T47D (cell line): Measurements from ENCODE around the gene ECEL1.
"Not testable (repeated sequence)": the region's sequence is repeated elsewhere in the genome, so short reads cannot be mapped to it uniquely, and the experiment has no call there.

Source experiments
- DNase-seq, 2 experiments: peaks; one replicate each; pipeline versions ENCODE4 v3.0.0 to v3.0.0-alpha.2; 2011 to 2012; ENCODE audit warnings: low read depth in 1 of 2, low spot score in 1 of 2
- JUND ChIP-seq: IDR thresholded peaks from 2 replicates; pipeline ENCODE4 v1.6.1; 2012; ENCODE audit warnings: low read depth
- in situ Hi-C: cut with HindIII; loops from 2 replicates; pipeline ENCODE4 v1.10.0; 2016; ENCODE audit warnings: low sequenced_read_pairs, low pct_unique_long_range_greater_than_20kb

Gene ECEL1

GRCh38 chr2:232441147-232441651, 46.4 kb downstream of the ECEL1 start:
- in situ Hi-C loops: no loop called here
- TF ChIP-seq JUND: no peak
- DNase-seq: no peak

DNA sequence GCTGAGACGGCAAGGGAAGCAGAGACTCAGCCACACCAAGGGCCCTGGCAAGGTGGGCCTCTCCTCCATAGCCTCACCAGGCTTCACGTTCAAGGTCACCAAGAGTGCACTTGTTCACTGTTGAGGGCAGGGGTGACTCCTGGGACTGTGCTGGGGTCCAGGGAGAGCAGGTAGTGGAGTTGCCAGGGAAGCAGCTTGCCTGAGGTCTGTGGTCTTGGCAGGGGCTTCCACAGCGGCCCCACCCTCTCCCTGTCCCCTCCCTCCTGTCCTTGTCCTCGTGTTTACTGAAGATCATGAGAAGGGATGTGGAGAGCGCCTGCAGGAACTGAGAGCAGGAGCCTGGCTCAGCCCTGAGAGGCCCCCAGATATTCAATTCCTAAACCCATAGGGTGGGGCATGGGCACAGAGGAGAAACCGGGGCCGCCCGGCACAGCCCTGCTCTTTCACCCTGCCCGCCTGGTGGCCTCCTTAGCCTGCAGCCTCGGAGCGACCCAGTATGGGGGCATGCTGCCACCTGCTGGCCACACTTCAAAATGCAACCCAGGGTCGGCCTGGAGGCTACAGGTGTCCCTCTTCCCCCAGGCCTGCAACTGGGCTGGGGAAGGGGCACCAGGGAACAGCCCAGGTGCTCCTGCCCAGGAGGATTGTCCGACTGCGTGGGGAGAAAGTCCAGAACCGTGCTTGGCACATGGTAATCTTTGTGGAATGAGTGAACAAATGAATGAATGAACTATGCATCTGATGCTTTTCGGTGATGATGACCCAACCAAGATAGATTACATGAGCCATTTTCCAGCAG, 47.2 kb downstream of the ECEL1 start:
- DNase-seq: peak; percentile 67 to 72
- in situ Hi-C loops: not testable (repeated sequence)

DNA sequence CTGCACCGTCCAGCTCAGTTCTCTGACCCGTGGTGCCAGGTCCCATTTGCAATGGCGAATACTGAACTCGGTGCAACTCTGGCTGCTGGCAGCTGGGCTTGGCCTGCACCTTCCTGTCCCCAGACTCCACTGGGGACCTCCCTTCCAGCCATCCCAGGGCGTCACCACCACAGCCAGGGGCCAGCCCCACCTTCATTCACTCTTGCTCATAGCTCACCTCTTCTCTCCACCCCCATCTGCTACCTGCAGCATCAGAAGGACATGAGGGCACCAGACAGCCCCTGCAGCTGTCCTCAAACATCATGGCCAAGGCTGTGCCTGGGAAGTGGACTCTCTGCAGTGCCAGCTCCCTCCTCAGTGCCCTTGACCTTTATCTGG, 47.9 kb downstream of the ECEL1 start:
- no peak for DNase-seq
- in situ Hi-C loops: no loop called here
- TF ChIP-seq JUND: no peak

DNA sequence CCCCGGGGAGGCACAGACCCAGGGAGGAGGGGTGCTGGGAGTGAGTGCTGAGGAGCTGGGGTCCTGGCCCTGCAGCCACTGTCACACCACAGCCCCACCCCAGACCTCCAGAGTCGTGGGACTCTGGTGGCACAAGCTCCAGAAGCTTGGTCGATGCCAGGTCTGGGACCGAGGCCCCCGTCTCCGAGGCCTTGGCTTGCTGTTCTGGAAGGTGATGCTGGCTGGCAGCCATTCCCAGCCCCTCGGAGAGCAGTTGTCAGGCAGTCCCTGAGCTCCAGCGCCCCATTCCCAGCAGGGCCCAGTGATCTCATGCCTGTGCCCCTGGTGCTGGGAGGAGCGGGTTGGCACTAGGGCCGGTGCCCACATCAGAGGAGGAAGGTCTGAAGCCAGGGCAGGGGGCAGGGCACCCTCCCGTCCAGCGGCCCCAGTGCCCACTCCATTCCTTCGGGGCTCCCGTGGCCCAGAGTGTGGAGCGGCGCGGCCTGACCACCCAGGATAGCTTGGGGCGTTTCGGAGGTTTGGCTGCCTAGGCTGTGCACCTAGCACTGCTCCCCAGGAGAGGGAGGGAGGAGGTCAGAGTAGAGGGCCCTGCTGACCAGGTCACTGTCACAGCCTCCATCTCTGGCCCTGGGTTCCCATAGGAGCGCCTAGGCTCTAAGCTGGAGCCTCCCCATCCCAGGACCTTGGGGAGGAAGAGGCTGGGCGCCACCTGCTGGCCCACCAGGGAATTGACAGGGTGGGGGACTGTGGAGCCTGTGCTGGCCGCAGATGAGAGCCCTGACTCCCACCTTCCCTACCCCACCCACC, 48.5 kb downstream of the ECEL1 start:
- no peak for TF ChIP-seq JUND
- DNase-seq: peak; percentile 40 to 43
- in situ Hi-C loops: no loop called here

DNA sequence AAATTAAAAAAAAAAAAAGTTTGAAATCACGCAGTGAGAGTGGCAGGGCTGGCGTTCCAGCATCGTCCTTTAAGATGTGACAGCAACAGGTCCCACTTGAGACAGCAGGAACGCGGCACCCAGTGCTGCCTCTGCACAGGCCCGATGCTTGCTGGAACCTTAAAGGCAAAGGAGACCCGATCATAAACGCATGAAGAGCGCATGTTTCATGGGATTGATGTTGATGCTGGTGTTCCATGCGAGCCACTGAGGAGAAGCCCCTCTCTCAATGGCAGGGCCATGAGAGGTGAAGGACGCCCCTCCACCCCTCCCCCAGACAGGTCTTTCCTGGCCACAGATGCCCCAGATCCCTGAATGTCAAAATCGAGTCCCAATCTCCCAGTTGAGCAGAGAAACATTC, 49.5 kb downstream of the ECEL1 start:
- in situ Hi-C loops: no loop called here
- DNase-seq: no peak
- TF ChIP-seq JUND: no peak

GRCh38 chr2:232437195-232437571, 50.5 kb downstream of the ECEL1 start:
- in situ Hi-C loops: no loop called here
- TF ChIP-seq JUND: no peak
- no peak for DNase-seq

DNA sequence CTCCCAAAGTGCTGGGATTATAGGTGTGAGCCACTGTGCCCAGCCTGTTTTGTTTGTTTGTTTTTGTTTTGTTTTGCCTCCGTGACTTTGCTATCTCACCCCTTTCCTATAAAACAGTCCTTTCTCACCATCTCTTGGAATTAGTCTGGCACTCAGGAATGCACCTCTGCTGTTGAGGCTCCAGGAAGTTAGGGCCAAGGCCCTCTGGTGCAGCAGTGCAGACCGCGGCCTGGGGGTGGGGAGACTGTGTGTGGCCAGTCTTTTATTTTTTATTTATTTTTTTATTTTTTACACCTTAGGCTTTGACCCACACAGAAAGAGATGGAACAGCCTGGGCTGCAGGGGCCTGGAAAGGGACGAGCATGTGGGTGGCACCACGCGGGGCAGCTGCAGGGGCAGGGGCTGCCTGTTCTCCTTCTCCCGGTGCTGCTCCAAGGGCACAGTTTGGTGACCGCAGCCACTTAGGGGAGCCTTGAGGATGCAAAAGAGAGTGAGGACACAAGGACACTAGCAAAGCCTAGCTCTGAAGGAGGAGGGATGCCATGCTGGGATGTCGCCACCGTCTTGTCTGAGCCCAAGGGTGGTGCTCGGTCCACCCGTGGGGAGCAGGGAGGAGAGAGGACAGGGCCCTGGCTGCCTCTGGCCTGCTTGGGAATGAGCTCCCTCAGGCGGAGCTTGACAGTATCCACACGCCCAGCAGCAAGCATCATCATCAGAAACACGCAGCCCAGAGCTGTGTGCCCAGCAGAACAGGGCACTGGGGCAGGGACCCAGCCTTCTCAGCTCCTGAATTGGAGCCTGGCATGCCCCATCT, 51.0 kb downstream of the ECEL1 start:
- in situ Hi-C loops: no loop called here
- TF ChIP-seq JUND: no peak

GRCh38 chr2:232435805-232436204, 51.8 kb downstream of the ECEL1 start:
- in situ Hi-C loops: no loop called here
- TF ChIP-seq JUND: no peak
- no peak for DNase-seq

More for the DNA sequence above, 51.0 kb downstream of the ECEL1 start:
- DNase-seq: no peak

- TF ChIP-seq JUND: no peak
- no peak for DNase-seq
- in situ Hi-C loops: no loop called here
Measured at GRCh38 chr2:232435375-232435648, 52.3 kb downstream of the ECEL1 start.

DNA sequence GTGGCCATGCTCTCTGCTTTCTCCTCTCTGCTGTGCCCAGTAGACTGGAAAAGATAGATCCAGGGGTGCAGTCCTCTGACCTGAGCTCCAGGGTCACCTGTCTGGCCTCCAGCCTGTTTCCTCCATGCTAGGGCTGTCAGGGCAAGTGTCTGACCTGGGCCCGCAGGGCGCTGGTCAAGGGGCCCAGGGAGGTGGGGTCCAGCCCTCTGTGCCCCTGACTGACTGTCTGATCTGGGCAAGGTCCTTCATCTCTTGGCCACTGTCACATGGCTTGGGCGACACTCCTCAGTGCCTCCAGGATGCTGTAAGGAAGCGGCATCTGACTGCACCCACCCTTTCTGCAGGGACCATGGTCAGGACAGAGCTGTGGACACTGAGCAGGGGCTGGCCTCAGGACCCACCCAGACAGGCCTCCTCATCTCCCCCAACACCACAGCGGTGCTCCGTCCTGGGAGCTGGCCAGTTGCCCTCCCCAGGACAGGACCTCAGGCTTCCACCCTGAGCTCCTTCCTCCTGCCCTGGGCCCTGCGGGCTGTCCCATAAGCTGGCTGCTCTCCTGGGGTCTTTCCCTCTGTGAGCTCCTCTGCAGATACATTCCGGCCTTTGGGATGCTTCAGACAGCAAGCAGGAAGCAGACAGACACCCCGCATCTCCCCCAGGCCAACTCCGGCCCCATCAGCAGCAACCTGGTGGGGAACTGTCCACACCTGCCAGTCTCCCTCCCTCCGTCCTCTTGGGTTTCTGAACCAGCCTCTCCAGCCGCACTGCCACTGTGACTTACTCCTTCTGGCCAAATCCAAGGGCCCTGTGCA, 52.9 kb downstream of the ECEL1 start:
- in situ Hi-C loops: no loop called here
- no peak for DNase-seq
- TF ChIP-seq JUND: no peak

DNA sequence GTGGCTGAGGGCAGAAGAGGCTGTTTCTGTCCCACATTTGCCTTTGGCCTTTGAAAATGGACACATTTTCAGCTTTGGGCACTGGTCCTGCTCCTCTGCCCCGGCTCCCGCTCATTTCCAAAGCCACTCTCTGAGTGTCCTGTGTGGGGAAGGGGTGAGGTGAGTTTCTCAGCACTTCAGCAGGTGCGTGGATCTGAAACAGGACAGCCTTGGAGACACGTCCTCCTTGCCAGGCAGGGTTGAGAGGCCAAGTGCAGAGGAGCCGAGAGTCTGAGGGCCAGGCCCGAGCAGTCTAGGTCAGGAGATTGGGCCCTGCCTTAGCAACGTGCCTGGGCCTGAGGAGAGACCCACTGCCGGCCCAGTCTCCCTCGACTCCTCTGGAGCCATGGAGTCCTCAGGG, 53.5 kb downstream of the ECEL1 start:
- TF ChIP-seq JUND: no peak
- in situ Hi-C loops: no loop called here
- DNase-seq: no peak

DNA sequence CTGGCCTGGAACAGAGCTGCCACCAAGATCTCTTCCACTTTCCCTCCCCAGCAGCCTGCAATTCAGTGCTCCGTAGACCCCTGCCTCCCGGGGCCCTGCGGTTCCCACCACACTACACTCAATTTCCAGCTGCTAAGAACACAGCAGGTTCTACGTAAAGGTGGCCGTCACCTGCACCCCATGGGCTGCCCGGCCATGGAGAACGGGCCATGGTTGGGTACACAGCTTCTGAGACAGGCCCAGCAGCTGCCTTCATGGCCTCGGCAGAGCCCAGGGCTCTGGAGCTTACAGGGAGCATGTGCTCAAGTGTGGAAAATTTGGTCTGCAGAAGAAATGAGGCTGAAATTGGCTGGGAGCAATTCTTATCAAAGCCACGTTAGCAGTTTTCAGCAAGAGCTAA, 54.0 kb downstream of the ECEL1 start:
- in situ Hi-C loops, DNase-seq: not testable (repeated sequence)
